K562 (cell line): ENCODE data around the gene SMAD7. TPM values are rescaled to one million over a fixed set of nuclear protein-coding genes. Genes with fewer than 3 reads are reported as not detected.

Source experiments
- ATAC-seq: fragments of 200-7000 bp; cut with Tn5 transposase; 3 replicates; pipeline ENCODE4 v1.9.1; 2020; ENCODE audit warnings: moderate library complexity
- BruUV-seq: library from RNA; stranded (reverse); fragments of 400-500 nt; replicated peaks from 2 replicates; lab custom pipeline; 2021; lab: Mats Ljungman, UMichigan
- CTCF ChIA-PET: fragments of 300-600 bp; formaldehyde crosslinking; extraction: SDS; loops from one replicate; lab custom pipeline; 2021; ENCODE audit warnings: low intra/inter-chr PET ratio; lab: Yijun Ruan, JAX
- POLR2A ChIA-PET: fragments of 300-600, 350-650 bp; sonication (Branson Sonifier 250); formaldehyde crosslinking; extraction: SDS; loops from one replicate; lab custom pipeline; 2021; ENCODE audit warnings: antibody characterized with exemption, inconsistent platforms; lab: Yijun Ruan, JAX
- DNase-seq, 4 experiments: peaks; one replicate each; pipeline versions ENCODE4 v3.0.0 to v3.0.0-alpha.2; 2011 to 2018; ENCODE audit warnings: low spot score in 3 of 4, mixed read lengths in 3 of 4; ENCODE audit errors: extremely low read depth in 1 of 4
- FAIRE-seq: peaks from 2 replicates; lab custom pipeline; 2011; peaks lifted over from hg19 to GRCh38; lab: Jason Lieb, UNC
- H2AFZ ChIP-seq: 2 replicates; pipeline ENCODE4 v1.6.0; 2011; ENCODE audit warnings: low read depth, low read length, control low read depth, inconsistent platforms
- H3K27ac ChIP-seq: fragments of 200-600 bp; 3 replicates; pipeline ENCODE4 v1.8.0; 2011; ENCODE audit warnings: low read depth, mild to moderate bottlenecking, control low read depth, inconsistent platforms, low read length, moderate library complexity, mixed read lengths; ENCODE audit errors: extremely low read depth
- H3K27me3 ChIP-seq, 2 experiments: fragments of 300-600 bp in 1 of 2; 2 replicates in 1 of 2; 3 replicates in 1 of 2; pipeline versions ENCODE4 v1.6.0 to v1.8.0; 2011; ENCODE audit warnings: inconsistent platforms in 2 of 2, low read length in 2 of 2, mild to moderate bottlenecking in 1 of 2, mixed read lengths in 1 of 2, moderate library complexity in 1 of 2; ENCODE audit not compliant: control insufficient read depth in 2 of 2, insufficient read depth in 2 of 2
- H3K36me3 ChIP-seq: fragments of 300-600 bp; 3 replicates; pipeline ENCODE4 v1.8.0; 2011; ENCODE audit warnings: mild to moderate bottlenecking, low read length, inconsistent platforms; ENCODE audit not compliant: control insufficient read depth, insufficient read depth
- H3K4me1 ChIP-seq, 2 experiments: fragments of 200-600 bp in 1 of 2; replicated peaks in 1 of 2; 2 replicates in 1 of 2; 3 replicates in 1 of 2; pipeline versions ENCODE4 v1.5.1 to v1.8.0; 2011; ENCODE audit warnings: inconsistent platforms in 2 of 2, low read length in 2 of 2, mild to moderate bottlenecking in 1 of 2, mixed read lengths in 1 of 2, moderate library complexity in 1 of 2; ENCODE audit not compliant: control insufficient read depth in 2 of 2, insufficient read depth in 2 of 2
- H3K4me2 ChIP-seq: 2 replicates; pipeline ENCODE4 v1.6.1; 2011; ENCODE audit warnings: low read length, control low read depth, inconsistent platforms, mixed read lengths; ENCODE audit not compliant: insufficient read depth
- H3K4me3 ChIP-seq: fragments of 200-600 bp; sonication (generic), shearing (Covaris generic); 2 replicates; pipeline ENCODE4 v1.5.1; 2016; ENCODE audit warnings: control low read depth, inconsistent platforms
- H3K79me2 ChIP-seq: fragments of 200-600 bp; 3 replicates; pipeline ENCODE4 v1.8.0; 2011; ENCODE audit warnings: low read length, inconsistent platforms; ENCODE audit not compliant: control insufficient read depth, insufficient read depth
- H3K9ac ChIP-seq, 2 experiments: 2 replicates each; pipeline versions ENCODE4 v1.6.0 to v1.6.1; 2011; ENCODE audit warnings: low read depth in 2 of 2, low read length in 2 of 2, control low read depth in 1 of 2, inconsistent platforms in 1 of 2, mild to moderate bottlenecking in 1 of 2, mixed read lengths in 1 of 2; ENCODE audit not compliant: insufficient read depth in 1 of 2
- H3K9me1 ChIP-seq: one replicate; pipeline ENCODE4 v1.6.0; 2011; ENCODE audit warnings: inconsistent platforms, mild to moderate bottlenecking, low read length, moderate library complexity; ENCODE audit not compliant: control insufficient read depth, insufficient read depth
- H3K9me3 ChIP-seq: replicated peaks from 2 replicates; pipeline ENCODE4 v1.5.1; 2011; ENCODE audit warnings: low read depth, low read length, inconsistent platforms; ENCODE audit not compliant: control insufficient read depth, insufficient read depth
- H4K20me1 ChIP-seq: replicated peaks from 2 replicates; pipeline ENCODE4 v1.6.1; 2011; ENCODE audit warnings: low read length, inconsistent platforms, mixed read lengths; ENCODE audit not compliant: control insufficient read depth, insufficient read depth
- BCOR ChIP-seq: fragments of 450-650 bp; IDR thresholded peaks from 2 replicates; pipeline ENCODE4 v1.6.1; 2016
- CAMTA2 ChIP-seq: fragments of 250-450 bp; sonication (Bioruptor Pico); conservative IDR thresholded peaks from 2 replicates; pipeline ENCODE4 v1.5.1; 2022
- CEBPG ChIP-seq, 3 experiments: fragments of 200-800 bp in 1 of 3; sonication (Bioruptor generic) in 1 of 3; sonication (generic) in 1 of 3; formaldehyde crosslinking in 1 of 3; IDR thresholded peaks in 2 of 3; conservative IDR thresholded peaks in 1 of 3; 2 replicates each; pipeline versions ENCODE4 v1.6.1 to v1.8.0; 2016 to 2022; ENCODE audit warnings: missing compliant biosample characterization in 2 of 3, missing genetic modification characterization in 2 of 3, mild to moderate bottlenecking in 1 of 3, missing genetic modification reagents in 1 of 3
- CTBP1 ChIP-seq: fragments of 450-650 bp; IDR thresholded peaks from 2 replicates; pipeline ENCODE4 v1.6.1; 2016; ENCODE audit warnings: borderline replicate concordance
- HES1 ChIP-seq: fragments of 450-650 bp; IDR thresholded peaks from 2 replicates; pipeline ENCODE4 v1.6.1; 2016; ENCODE audit warnings: low read depth, mild to moderate bottlenecking, moderate library complexity
- KLF13 ChIP-seq: fragments of 450-650 bp; IDR thresholded peaks from 2 replicates; pipeline ENCODE4 v1.6.1; 2016; ENCODE audit warnings: missing genetic modification characterization, low read depth, mild to moderate bottlenecking, missing compliant biosample characterization, moderate library complexity, borderline replicate concordance
- KLF16 ChIP-seq: IDR thresholded peaks from 2 replicates; pipeline ENCODE4 v1.6.1; 2016; ENCODE audit warnings: antibody characterized with exemption
- MBD1 ChIP-seq: fragments of 250-450 bp; sonication (Bioruptor Pico); IDR thresholded peaks from 2 replicates; pipeline ENCODE4 v1.8.0; 2022; ENCODE audit warnings: inconsistent platforms
- MEF2A ChIP-seq: IDR thresholded peaks from 2 replicates; pipeline ENCODE4 v1.6.1; 2011; ENCODE audit warnings: low read depth, mild to moderate bottlenecking, low read length, moderate library complexity; ENCODE audit not compliant: control insufficient read depth
- NCOA2 ChIP-seq, 2 experiments: fragments of 450-650 bp; IDR thresholded peaks; 2 replicates each; pipeline ENCODE4 v1.6.1; 2018; ENCODE audit warnings: mild to moderate bottlenecking in 2 of 2, moderate library complexity in 1 of 2; ENCODE audit not compliant: partially characterized antibody in 2 of 2
- POLR2AphosphoS5 ChIP-seq: IDR thresholded peaks from 2 replicates; pipeline ENCODE4 v1.6.1; 2011; ENCODE audit warnings: mild to moderate bottlenecking, low read depth, low read length, moderate library complexity; ENCODE audit not compliant: control insufficient read depth, insufficient read depth
- RBM22 ChIP-seq: fragments of 200-400 bp; formaldehyde crosslinking; IDR thresholded peaks from 2 replicates; pipeline ENCODE4 v1.6.1; 2018; ENCODE audit warnings: low read length, low read depth; ENCODE audit not compliant: poor library complexity, severe bottlenecking
- SMARCA5 ChIP-seq: fragments of 450-650 bp; IDR thresholded peaks from 2 replicates; pipeline ENCODE4 v1.6.1; 2016
- SREBF2 ChIP-seq: sonication (generic); formaldehyde crosslinking; IDR thresholded peaks from 2 replicates; pipeline ENCODE4 v1.4.0; 2020; ENCODE audit warnings: mild to moderate bottlenecking, missing genetic modification reagents
- ZNF398 ChIP-seq: fragments of 250-450 bp; sonication (Bioruptor Pico); IDR thresholded peaks from 2 replicates; pipeline ENCODE4 v1.8.0; 2021; ENCODE audit warnings: moderate library complexity, mild to moderate bottlenecking, inconsistent platforms
- WGBS: fragments of 100-300 bp; shearing (Covaris generic); methylation state at CpG from one replicate; pipeline ENCODE4 v1.1.6; 2016; ENCODE audit warnings: low coverage, mixed read lengths; ENCODE audit not compliant: insufficient coverage; ENCODE audit errors: missing lambda C conversion rate; 5-methylcytosine and 5-hydroxymethylcytosine counted together
- in situ Hi-C: fragments of 300-500 bp; cut with MboI; formaldehyde crosslinking; loops from 4 replicates; pipeline ENCODE4 v1.15.0; 2018; ENCODE audit warnings: inconsistent platforms, mixed read lengths
- intact Hi-C: fragments of 100-400 bp; cut with micrococcal nuclease; formaldehyde crosslinking; loops from 2 replicates; pipeline ENCODE4 v1.14.2; 2022
- polyA plus RNA-seq, 8 experiments: library from polyadenylated mRNA; depleted of rRNA in 4 of 8; stranded (reverse) in 5 of 8; unstranded in 3 of 8; fragments of >200 nt; fragmentation: Nextera tagmentation in 2 of 8; fragmentation: Illumina TruSeq in 1 of 8; extraction: Ambion mirVana in 2 of 8; extraction: Trizol in 1 of 8; gene quantifications; 2 replicates each; pipeline versions ENCODE4 v1.2.1 to v1.2.3, GENCODE V29; 2011 to 2014; ENCODE audit warnings: inconsistent platforms in 1 of 8, missing spikeins in 1 of 8
- total RNA-seq, 7 experiments: library from RNA; depleted of rRNA in 6 of 7; stranded (reverse); fragments of >200 nt in 6 of 7; fragmentation: Illumina TruSeq in 2 of 7; extraction: Trizol in 2 of 7; gene quantifications; 2 replicates each; pipeline versions ENCODE4 v1.2.1 to v1.2.3, GENCODE V29; 2011 to 2021; ENCODE audit warnings: low replicate concordance in 1 of 7

SMAD7 gene
- total and polyA plus RNA-seq, 9 of the 15 experiments (the other 6 are each of a cell fraction or from before 2014, with no cell fraction given), result 0.13 to 3.0 (median 1.6) TPM

- no peak for TF ChIP-seq CAMTA2
These were observed 41.0 kb downstream of the SMAD7 start (continued) for GRCh38 chr18:48909721-48910120.

- CTCF ChIA-PET, result no interaction called here
- POLR2A ChIA-PET, result interaction anchor here (0.6 kb wide), 1 partner anchor 10 kb away, joined by 3 read pairs; no protein-coding TSS in a partner anchor
- Histone ChIP-seq H3K9me1 (no peaks in the 10 kb centered on the region), H3K79me2 (no peaks in the 10 kb centered on the region), H3K4me3 (no peak overlapping the region), H4K20me1 (no peaks in the 10 kb centered on the region), H3K4me1 (no peaks in the 10 kb centered on the region; a peak in 1 of 5 replicates), H3K9ac (no peak overlapping the region), H3K27ac (no peak overlapping the region), H3K27me3 (no peaks in the 10 kb centered on the region), H3K4me2 (no peak overlapping the region), H2AFZ (no peak overlapping the region), H3K9me3 (no peaks in the 10 kb centered on the region), H3K36me3 (no peaks in the 10 kb centered on the region)
- no TSS peak for BruUV-seq
- in situ Hi-C loops, result no loop called here
- WGBS, result 0% methylated on average over 1 of the region's 3 CpGs
- ATAC-seq (no peak), FAIRE-seq (no peak), DNase-seq (no peak)
- intact Hi-C loops, result no loop called here
- TF ChIP-seq MBD1 (no peak), KLF13 (no peak), BCOR (no peak), KLF16 (no peak), CEBPG (CRISPR knock-in tag; IDR thresholded peaks at IDR 0.05) (no peak), CEBPG (tag; conservative IDR thresholded peaks at IDR 0.05 in 1 of 2, IDR thresholded peaks at IDR 0.05 in 1 of 2) (no peak), NCOA2 (IDR thresholded peaks at IDR 0.05; ENCODE audit: partially characterized antibody in 2 of 2) (no peak), MEF2A (no peak), CTBP1 (no peak), SMARCA5 (no peak), ZNF398 (CRISPR knock-in tag) (no peak), RBM22 (no peak), HES1 (no peak), POLR2AphosphoS5 (no peak), SREBF2 (CRISPR knock-in tag) (no peak)
These were observed 41.8 kb downstream of the SMAD7 start for GRCh38 chr18:48908916-48909315.
